Esophagus squamous epithelium (tissue), 4 donors: ENCODE data around the gene PSME3.

Experiments
- CTCF ChIP-seq, 6 experiments: fragments of 450-650 bp in 4 of 6; fragments of 200-600 bp in 2 of 6; sonication (generic) in 2 of 6; IDR thresholded peaks; one replicate each; pipeline ENCODE4 v1.5.1; 2016 to 2019; ENCODE audit warnings: antibody characterized with exemption in 6 of 6, mild to moderate bottlenecking in 4 of 6, moderate library complexity in 4 of 6
- POLR2A ChIP-seq, 4 donors: fragments of 450-650 bp; IDR thresholded peaks; one replicate each; pipeline ENCODE4 v1.6.1; 2017; ENCODE audit warnings: antibody characterized with exemption in 4 of 4, mild to moderate bottlenecking in 4 of 4, moderate library complexity in 3 of 4

GRCh38 chr17:42883802-42884558, 50.8 kb downstream of the PSME3 start:
- TF ChIP-seq CTCF (IDR thresholded peaks at IDR 0.05) (no peak), POLR2A (IDR thresholded peaks at IDR 0.05) (no peak)
